HS-5 (cell line): ENCODE measurements around the gene LHCGR.
A peak's percentile ranks its signal among the peaks of the same experiment; 100 is the strongest.
"Not testable (repeated sequence)": the region's sequence is repeated elsewhere in the genome, so short reads cannot be mapped to it uniquely, and the experiment has no call there.

Experiments used
- DNase-seq: peaks from one replicate; pipeline ENCODE4 v3.0.0-alpha.2; 2012; ENCODE audit warnings: low read depth

The LHCGR gene

DNA sequence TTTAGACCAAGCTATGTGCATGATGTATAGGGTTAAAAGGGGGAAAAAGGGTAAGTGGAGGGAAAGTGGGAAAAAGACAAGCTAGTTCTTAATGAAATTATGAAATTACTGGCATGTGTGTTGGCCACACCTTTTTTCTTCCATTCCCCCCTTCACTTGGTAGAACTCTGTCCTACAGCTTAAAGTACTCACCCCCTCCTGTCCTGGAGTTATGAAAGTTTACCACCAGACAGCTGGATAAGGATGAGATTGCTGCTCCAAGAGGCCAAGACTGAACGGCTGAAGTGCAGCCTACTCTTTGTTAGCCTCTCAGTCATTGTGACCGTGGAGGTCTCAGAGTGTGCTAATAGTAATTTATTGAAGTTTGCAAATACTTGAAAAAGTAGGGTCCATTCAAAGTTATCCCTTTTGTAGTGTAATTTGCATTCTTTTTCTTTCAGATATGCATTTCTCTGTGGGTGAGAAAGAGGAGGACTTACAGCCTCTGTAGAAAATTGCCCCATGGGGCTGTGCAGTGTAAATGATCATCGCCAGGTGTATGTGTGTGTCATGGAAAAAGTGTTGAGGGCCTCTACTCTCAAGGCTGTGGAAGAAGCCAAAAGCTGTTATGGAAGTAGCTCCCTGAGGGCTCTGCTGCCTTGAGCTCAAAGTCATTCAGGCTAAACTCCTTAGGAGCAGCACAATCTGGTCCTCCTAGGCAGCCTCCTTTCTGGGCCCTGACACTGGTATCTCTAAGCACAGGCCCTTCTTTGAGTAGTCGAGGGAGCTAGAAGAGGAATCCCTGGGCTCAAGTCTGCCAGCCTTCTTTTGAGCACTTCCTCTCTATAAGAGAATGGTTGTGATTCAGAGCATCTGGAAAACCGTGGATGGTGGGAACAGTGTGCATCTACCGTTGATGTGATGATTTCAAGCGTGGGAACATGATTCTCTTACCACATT is 46.2 kb downstream of the LHCGR start:
- DNase-seq: no peak

- no peak for DNase-seq
Observed at GRCh38 chr2:48707466-48707865, 48.1 kb downstream of the LHCGR start.

- not testable (repeated sequence) for DNase-seq
Observed at GRCh38 chr2:48703621-48704020, 51.9 kb downstream of the LHCGR start.

- no peak for DNase-seq
Observed at GRCh38 chr2:48699348-48699930, 56.1 kb downstream of the LHCGR start.

DNA sequence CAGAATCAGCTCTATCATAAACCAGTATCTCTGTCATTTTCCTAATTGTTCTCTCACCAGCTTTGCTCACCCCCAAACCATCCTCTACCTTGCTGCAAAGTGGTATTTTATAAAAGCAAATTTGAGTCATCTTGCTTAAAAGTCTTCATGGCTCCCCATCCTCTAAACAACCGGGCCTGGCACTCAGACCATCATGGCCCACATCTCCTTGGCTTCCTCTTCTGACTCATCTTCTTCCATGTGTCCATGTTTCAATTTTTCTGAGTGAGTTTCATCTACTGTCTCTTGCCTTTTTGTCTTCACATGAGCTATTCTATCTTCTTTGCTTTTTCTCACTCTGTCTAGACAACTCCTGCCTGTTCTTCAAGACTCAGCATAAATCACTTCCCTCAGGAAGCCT is 58.6 kb downstream of the LHCGR start:
- no peak for DNase-seq

GRCh38 chr2:48695991-48696390 is 59.5 kb downstream of the LHCGR start:
- no peak for DNase-seq

GRCh38 chr2:48694149-48694548 is 61.4 kb downstream of the LHCGR start:
- no peak for DNase-seq

DNA sequence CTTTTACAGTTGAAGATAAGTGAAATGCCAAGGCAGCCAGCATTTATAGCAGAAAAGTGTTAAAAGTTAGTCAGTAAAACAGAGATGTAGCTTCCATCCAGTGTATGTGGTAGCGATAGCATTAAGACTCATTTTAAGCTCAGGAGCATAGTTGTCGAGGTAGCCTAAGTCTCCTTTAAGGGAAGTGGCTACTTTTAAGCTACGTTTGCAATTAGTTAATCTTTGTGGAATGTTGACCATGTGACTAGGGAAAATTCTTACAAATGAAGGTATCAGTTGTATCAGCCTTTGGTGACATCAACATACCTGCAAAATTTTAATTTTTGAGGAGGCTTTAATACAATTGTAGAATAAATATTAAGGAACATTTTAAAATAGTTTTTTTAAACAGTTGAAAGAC is 61.9 kb downstream of the LHCGR start:
- no peak for DNase-seq

- no peak for DNase-seq
Observed at GRCh38 chr2:48693066-48693465, 62.5 kb downstream of the LHCGR start.

DNA sequence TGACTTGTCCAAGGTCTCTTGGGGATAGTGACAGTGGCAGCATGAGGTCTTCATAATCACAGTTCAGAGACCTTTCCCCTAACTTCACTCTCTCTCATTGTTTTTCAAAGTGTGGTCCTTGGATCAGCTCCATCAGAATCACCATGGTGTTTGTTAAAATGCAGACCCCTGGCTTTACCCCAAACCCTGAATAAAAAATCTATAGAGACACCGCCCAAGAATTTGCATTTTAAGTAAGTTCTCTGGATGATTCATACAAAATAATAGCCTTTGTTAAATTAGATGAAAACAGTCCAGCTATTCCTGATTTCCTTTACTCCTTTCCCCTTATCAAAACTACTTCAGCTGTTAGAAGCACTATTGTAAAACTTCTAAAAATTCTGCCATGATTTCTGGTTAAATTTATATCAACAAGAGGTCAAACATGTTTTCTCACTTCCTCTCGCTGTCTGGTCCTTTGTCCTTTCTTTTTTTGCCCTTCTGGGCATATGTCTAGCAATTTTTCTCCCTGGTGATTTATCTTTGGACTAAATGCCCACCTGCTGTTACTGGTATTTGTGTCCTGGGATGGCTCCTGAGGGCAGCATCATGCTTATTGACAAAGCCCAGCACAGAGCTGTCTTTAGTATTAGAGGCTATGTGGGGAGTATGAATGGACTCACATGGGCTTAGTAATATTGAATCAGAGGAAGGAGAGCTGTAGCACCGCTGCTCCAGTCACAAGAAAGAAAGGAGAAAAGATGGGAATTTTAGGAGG is 63.4 kb downstream of the LHCGR start:
- DNase-seq: no peak

DNA sequence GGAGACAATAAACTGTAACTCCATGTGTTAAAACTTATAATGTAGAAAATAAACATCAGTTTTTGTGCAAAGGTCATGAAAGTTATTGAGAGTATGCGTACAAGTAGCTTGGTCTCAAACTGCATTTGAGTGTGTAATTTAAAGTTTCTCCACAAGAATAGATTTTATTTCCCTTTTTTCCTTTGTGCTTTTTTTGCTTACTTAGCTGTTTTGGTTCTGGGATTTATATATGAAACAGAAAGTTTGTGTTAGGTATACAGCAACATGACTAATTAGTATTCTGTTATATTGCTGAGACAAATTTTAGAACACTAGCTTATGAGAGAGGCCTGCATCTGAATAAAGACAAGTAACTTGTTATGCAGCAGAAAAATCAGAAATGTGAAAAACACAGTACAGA is 70.4 kb downstream of the LHCGR start:
- DNase-seq: no peak

GRCh38 chr2:48677450-48677849 is 78.1 kb downstream of the LHCGR start:
- no peak for DNase-seq

DNA sequence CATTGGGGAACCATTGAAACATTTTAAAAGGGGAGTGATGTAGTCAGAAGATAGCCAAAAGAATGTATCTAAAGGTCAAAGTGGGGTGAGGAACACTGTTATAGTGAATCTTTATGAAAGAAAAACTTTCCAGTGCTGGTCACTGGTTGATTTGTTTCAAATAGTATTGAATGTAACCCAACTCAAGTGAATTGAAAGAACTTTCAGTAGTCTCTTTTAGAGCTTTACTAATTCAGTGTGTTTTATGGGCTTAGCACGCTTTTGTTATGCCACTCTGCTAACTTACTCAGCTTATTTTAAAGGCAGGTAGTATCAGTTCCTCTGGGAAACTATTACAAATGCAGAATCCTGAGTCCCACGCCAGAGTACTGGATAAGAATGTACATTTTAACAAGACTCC is 80.6 kb downstream of the LHCGR start:
- DNase-seq: no peak

DNA sequence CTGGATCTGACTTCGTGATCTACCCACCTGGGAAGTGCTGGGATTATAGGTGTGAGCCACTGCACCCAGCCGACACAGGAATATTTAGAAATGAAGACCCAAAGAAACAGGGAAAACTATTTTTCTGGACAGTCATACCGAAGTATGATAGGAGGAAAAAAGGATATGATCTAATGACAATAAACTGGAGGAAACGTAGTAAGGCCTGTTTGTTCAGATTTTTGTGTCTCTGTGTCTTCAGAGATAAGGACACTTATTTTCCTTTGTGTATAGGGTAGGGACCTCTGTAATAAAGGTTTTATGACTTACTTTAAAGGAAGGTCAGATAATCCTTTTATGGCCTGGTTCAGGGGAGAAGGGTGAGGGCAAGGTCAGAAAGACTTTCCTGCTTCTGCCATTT is 81.9 kb downstream of the LHCGR start:
- no peak for DNase-seq

GRCh38 chr2:48668992-48669391 is 86.5 kb downstream of the LHCGR start:
- DNase-seq: no peak

DNA sequence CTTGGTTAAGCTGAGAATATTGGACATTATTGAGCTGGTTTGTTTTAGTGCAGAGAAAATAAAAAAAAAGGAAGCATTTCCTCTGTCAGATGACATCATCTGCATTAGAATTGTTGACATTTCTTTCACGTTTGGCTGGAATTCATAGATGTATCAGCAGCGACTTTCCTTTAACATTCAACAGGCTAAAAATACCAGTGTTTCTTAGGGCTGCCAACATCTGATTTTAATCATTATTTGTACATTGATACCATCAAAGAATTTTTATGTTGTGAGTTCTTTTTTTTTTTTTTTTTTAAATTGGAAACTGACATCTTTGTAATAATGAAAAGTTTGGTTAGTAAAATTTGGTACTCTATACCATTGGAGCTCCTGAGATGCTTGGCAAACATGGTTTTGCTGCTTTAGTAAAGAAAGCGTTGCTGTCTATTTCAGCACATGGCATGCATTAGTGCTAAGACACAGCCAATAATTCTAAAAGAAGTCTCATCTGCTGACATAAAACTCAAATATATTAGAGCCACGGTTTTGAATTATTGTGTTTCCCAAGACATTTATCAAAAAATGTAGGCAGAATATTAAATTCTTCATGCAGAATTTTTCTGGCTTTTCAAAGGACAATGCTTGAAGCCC is 104.2 kb downstream of the LHCGR start:
- peak; percentile 51 for DNase-seq

GRCh38 chr2:48638261-48638660 is 117.3 kb downstream of the LHCGR start:
- DNase-seq: no peak
